CD14-positive monocyte (primary cell): ENCODE measurements around the gene TMEM169. TPM values are rescaled to one million over a fixed set of nuclear protein-coding genes. Genes with fewer than 3 reads are reported as not detected.

Source experiments
- DNase-seq, 3 donors: peaks; one replicate each; pipeline ENCODE4 v3.0.0-alpha.2; 2011 to 2022
- H2AFZ ChIP-seq: 2 replicates; pipeline ENCODE4 v1.6.0; 2012; ENCODE audit warnings: mild to moderate bottlenecking, low read depth, low read length, inconsistent platforms; ENCODE audit not compliant: insufficient read depth, poor library complexity, severe bottlenecking
- H3K27ac ChIP-seq, 2 donors: 1 replicate in 1 of 2; 2 replicates in 1 of 2; pipeline ENCODE4 v1.5.1; 2012 to 2013; ENCODE audit warnings: low read length in 2 of 2, control low read depth in 1 of 2, inconsistent platforms in 1 of 2, low read depth in 1 of 2, mild to moderate bottlenecking in 1 of 2
- H3K27me3 ChIP-seq, 2 donors: one replicate each; pipeline versions ENCODE4 v1.6.0 to v1.6.1; 2011 to 2013; ENCODE audit warnings: low read length in 2 of 2; ENCODE audit not compliant: control insufficient read depth in 2 of 2, insufficient read depth in 2 of 2
- H3K36me3 ChIP-seq, 2 donors: replicated peaks in 1 of 2; 1 replicate in 1 of 2; 2 replicates in 1 of 2; pipeline versions ENCODE4 v1.5.1 to v1.6.1; 2012 to 2013; ENCODE audit warnings: low read length in 2 of 2, control low read depth in 1 of 2, inconsistent platforms in 1 of 2, mild to moderate bottlenecking in 1 of 2; ENCODE audit not compliant: insufficient read depth in 2 of 2, control insufficient read depth in 1 of 2
- H3K4me1 ChIP-seq, 2 donors: 1 replicate in 1 of 2; 2 replicates in 1 of 2; pipeline versions ENCODE4 v1.5.1 to v1.6.1; 2012 to 2013; ENCODE audit warnings: low read length in 2 of 2, control low read depth in 1 of 2, inconsistent platforms in 1 of 2, mild to moderate bottlenecking in 1 of 2, moderate library complexity in 1 of 2; ENCODE audit not compliant: insufficient read depth in 2 of 2, control insufficient read depth in 1 of 2
- H3K4me2 ChIP-seq: replicated peaks from 2 replicates; pipeline ENCODE3; 2012; ENCODE audit warnings: low read length, moderate library complexity, mild to moderate bottlenecking; ENCODE audit not compliant: poor library complexity, severe bottlenecking; ENCODE audit errors: extremely low read depth
- H3K4me3 ChIP-seq, 3 experiments: fragments of 200-600 bp in 1 of 3; sonication (generic) in 1 of 3; replicated peaks in 1 of 3; 1 replicate in 2 of 3; 2 replicates in 1 of 3; pipeline ENCODE4 v1.5.1; 2011 to 2013; ENCODE audit warnings: low read length in 3 of 3, mild to moderate bottlenecking in 3 of 3, control low read depth in 2 of 3, low read depth in 2 of 3, inconsistent platforms in 1 of 3, moderate library complexity in 1 of 3
- H3K79me2 ChIP-seq: 2 replicates; pipeline ENCODE4 v1.6.0; 2012; ENCODE audit warnings: mild to moderate bottlenecking, control low read depth, inconsistent platforms, low read length, moderate library complexity; ENCODE audit not compliant: insufficient read depth
- H3K9ac ChIP-seq: 2 replicates; pipeline ENCODE4 v1.6.0; 2017; ENCODE audit warnings: low read length, mild to moderate bottlenecking; ENCODE audit not compliant: insufficient read depth, poor library complexity, severe bottlenecking
- H3K9me3 ChIP-seq, 2 donors: replicated peaks in 1 of 2; 1 replicate in 1 of 2; 2 replicates in 1 of 2; pipeline versions ENCODE4 v1.5.1 to v1.6.1; 2012 to 2013; ENCODE audit warnings: low read length in 2 of 2, control low read depth in 1 of 2; ENCODE audit not compliant: control insufficient read depth in 1 of 2, insufficient read depth in 1 of 2
- H4K20me1 ChIP-seq: 2 replicates; pipeline ENCODE4 v1.6.0; 2012; ENCODE audit warnings: mild to moderate bottlenecking, low read length, control low read depth, moderate library complexity; ENCODE audit not compliant: insufficient read depth
- H3K27ac Mint-ChIP-seq, 7 donors: one replicate each; pipeline ENCODE4 v1.8.0; 2020; ENCODE audit warnings: mild to moderate bottlenecking in 7 of 7, mixed read lengths in 7 of 7, moderate library complexity in 6 of 7, inconsistent platforms in 2 of 7
- H3K27me3 Mint-ChIP-seq, 3 donors: one replicate each; pipeline ENCODE4 v1.8.0; 2021 to 2022; ENCODE audit warnings: low read depth in 3 of 3, mild to moderate bottlenecking in 3 of 3, mixed read lengths in 3 of 3, moderate library complexity in 3 of 3, inconsistent platforms in 1 of 3
- H3K36me3 Mint-ChIP-seq, 2 donors: one replicate each; pipeline ENCODE4 v1.8.0; 2020; ENCODE audit warnings: mixed read lengths in 2 of 2, inconsistent platforms in 1 of 2, mild to moderate bottlenecking in 1 of 2
- H3K4me1 Mint-ChIP-seq: one replicate; pipeline ENCODE4 v1.8.0; 2020; ENCODE audit warnings: mild to moderate bottlenecking, mixed read lengths
- H3K4me3 Mint-ChIP-seq, 2 donors: one replicate each; pipeline ENCODE4 v1.8.0; 2020; ENCODE audit warnings: mild to moderate bottlenecking in 2 of 2, mixed read lengths in 2 of 2, moderate library complexity in 1 of 2
- H3K9me3 Mint-ChIP-seq, 7 donors: one replicate each; pipeline ENCODE4 v1.8.0; 2020 to 2022; ENCODE audit warnings: mixed read lengths in 7 of 7, mild to moderate bottlenecking in 6 of 7, moderate library complexity in 6 of 7, inconsistent platforms in 2 of 7
- WGBS: methylation state at CpG from one replicate; pipeline ENCODE4 v1.1.5; 2013; ENCODE audit warnings: missing lambda C conversion rate; ENCODE audit not compliant: insufficient coverage; 5-methylcytosine and 5-hydroxymethylcytosine counted together
- intact Hi-C, 2 donors: fragments of 100-400 bp; cut with micrococcal nuclease; formaldehyde crosslinking; loops; one replicate each; pipeline versions ENCODE4 v1.15.0 to v1.15.1; 2023
- polyA plus RNA-seq, 3 donors: library from polyadenylated mRNA; depleted of rRNA in 1 of 3; unstranded in 2 of 3; stranded (reverse) in 1 of 3; fragments of 300-500 nt in 2 of 3; fragments of >200 nt in 1 of 3; fragmentation: Illumina TruSeq in 2 of 3; gene quantifications; 1 replicate in 2 of 3; 2 replicates in 1 of 3; pipeline ENCODE4 v1.2.3, GENCODE V29; 2012 to 2021
- TF ChIP-seq, protein P1 (sequence below): fragments of 200-600 bp; IDR thresholded peaks from one replicate; pipeline ENCODE4 v1.8.0; 2022; ENCODE audit warnings: antibody characterized with exemption, mild to moderate bottlenecking

The TMEM169 gene
- polyA plus RNA-seq, 3 donors, result 0.24 to 0.92 (median 0.74) TPM

DNA sequence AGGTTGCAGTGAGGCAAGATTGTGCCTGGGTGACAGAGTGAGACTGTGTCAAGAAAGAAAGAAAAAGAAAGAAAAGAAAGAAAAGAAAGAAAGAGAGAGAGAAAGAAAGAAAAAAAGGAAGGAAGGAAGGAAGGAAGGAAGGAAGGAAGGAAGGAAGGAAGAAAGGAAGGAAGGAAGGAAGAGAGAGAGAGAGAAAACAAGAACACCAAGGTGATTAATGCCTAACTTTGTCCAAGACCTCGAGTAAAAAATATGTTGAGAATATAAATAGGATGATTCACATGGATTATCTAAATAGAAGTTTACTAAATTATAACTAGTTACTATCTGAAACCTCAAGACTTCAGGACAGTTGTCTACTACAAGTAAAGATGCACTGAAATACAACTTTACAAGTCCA lies 7.3 kb upstream of the TMEM169 start:
- H3K27ac Mint-ChIP-seq, result peak overlapping the region in 1 of 7 donors; percentile 57
- Histone ChIP-seq H3K79me2 (peaks cover 7% of the 10 kb centered on the region), H3K9me3 (no peaks in the 10 kb centered on the region), H3K27me3 (no peaks in the 10 kb centered on the region), H3K4me2 (no peak overlapping the region), H3K36me3 (peaks cover 0 to 10% of the 10 kb centered on the region in 2 donors), H2AFZ (no peak overlapping the region), H3K27ac (no peak overlapping the region), H3K4me3 (no peak overlapping the region), H3K9ac (no peak overlapping the region), H4K20me1 (no peaks in the 10 kb centered on the region), H3K4me1 (peaks cover 13 to 16% of the 10 kb centered on the region in 2 donors)
- TF ChIP-seq, protein P1, sequence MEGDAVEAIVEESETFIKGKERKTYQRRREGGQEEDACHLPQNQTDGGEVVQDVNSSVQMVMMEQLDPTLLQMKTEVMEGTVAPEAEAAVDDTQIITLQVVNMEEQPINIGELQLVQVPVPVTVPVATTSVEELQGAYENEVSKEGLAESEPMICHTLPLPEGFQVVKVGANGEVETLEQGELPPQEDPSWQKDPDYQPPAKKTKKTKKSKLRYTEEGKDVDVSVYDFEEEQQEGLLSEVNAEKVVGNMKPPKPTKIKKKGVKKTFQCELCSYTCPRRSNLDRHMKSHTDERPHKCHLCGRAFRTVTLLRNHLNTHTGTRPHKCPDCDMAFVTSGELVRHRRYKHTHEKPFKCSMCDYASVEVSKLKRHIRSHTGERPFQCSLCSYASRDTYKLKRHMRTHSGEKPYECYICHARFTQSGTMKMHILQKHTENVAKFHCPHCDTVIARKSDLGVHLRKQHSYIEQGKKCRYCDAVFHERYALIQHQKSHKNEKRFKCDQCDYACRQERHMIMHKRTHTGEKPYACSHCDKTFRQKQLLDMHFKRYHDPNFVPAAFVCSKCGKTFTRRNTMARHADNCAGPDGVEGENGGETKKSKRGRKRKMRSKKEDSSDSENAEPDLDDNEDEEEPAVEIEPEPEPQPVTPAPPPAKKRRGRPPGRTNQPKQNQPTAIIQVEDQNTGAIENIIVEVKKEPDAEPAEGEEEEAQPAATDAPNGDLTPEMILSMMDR, result no peak
- peaks cover 0 to 3% (median 0%) of the 10 kb centered on the region in 3 donors for H3K27me3 Mint-ChIP-seq
- H3K9me3 Mint-ChIP-seq, result no peaks in the 10 kb centered on the region
- DNase-seq, result no peak
- no peak overlapping the region for H3K4me3 Mint-ChIP-seq
- peaks cover 21% of the 10 kb centered on the region for H3K4me1 Mint-ChIP-seq
- intact Hi-C loops, result no loop called here
- WGBS, result no CpG with 5 or more reads among the region's 1 CpG
- H3K36me3 Mint-ChIP-seq, result peaks cover 27 to 30% of the 10 kb centered on the region in 2 donors

GRCh38 chr2:216074794-216075193 lies 6.9 kb upstream of the TMEM169 start:
- Mint-ChIP-seq H3K27ac (no peak overlapping the region), H3K27me3 (peaks cover 0 to 3% (median 0%) of the 10 kb centered on the region in 3 donors), H3K4me1 (peaks cover 21% of the 10 kb centered on the region), H3K9me3 (no peaks in the 10 kb centered on the region), H3K4me3 (no peak overlapping the region), H3K36me3 (peaks cover 25 to 30% of the 10 kb centered on the region in 2 donors)
- H3K36me3 ChIP-seq, result peaks cover 0 to 10% of the 10 kb centered on the region in 2 donors
- no peak for DNase-seq
- no CpG with 5 or more reads among the region's 1 CpG for WGBS
- intact Hi-C loops, result no loop called here
- H2AFZ ChIP-seq, result no peak overlapping the region
- H3K4me3 ChIP-seq, result no peak overlapping the region
- H3K27me3 ChIP-seq, result no peaks in the 10 kb centered on the region
- H4K20me1 ChIP-seq, result no peaks in the 10 kb centered on the region
- no peak overlapping the region for H3K9ac ChIP-seq
- no peak overlapping the region for H3K27ac ChIP-seq
- peaks cover 7% of the 10 kb centered on the region for H3K79me2 ChIP-seq
- no peak overlapping the region for H3K4me2 ChIP-seq
- TF ChIP-seq, protein P1, result no peak
- H3K4me1 ChIP-seq, result peaks cover 14 to 17% of the 10 kb centered on the region in 2 donors
- no peaks in the 10 kb centered on the region for H3K9me3 ChIP-seq
